Large intestine (tissue), 3 donors: Measurements from ENCODE around the gene SOWAHB. TPM values are rescaled to one million over a fixed set of nuclear protein-coding genes. Genes with fewer than 3 reads are reported as not detected.
A peak's percentile ranks its signal among the peaks of the same experiment; 100 is the strongest.

Experiments
- DNase-seq, 2 donors: peaks; one replicate each; pipeline versions ENCODE4 v3.0.0 to v3.0.0-alpha.2; 2013
- H3K27ac ChIP-seq: one replicate; pipeline ENCODE4 v1.5.1; 2013; ENCODE audit warnings: low read length
- H3K27me3 ChIP-seq: 2 replicates; pipeline ENCODE4 v1.6.1; 2013; ENCODE audit warnings: low read length; ENCODE audit not compliant: control insufficient read depth, insufficient read depth
- H3K36me3 ChIP-seq: 2 replicates; pipeline ENCODE4 v1.6.1; 2013; ENCODE audit warnings: low read length; ENCODE audit not compliant: control insufficient read depth, insufficient read depth
- H3K4me1 ChIP-seq: one replicate; pipeline ENCODE4 v1.6.1; 2013; ENCODE audit warnings: low read length; ENCODE audit not compliant: control insufficient read depth, insufficient read depth
- H3K4me3 ChIP-seq: one replicate; pipeline ENCODE4 v1.5.1; 2013; ENCODE audit warnings: low read length
- H3K9me3 ChIP-seq: one replicate; pipeline ENCODE4 v1.6.1; 2013; ENCODE audit warnings: mild to moderate bottlenecking, low read depth, low read length, moderate library complexity; ENCODE audit not compliant: control insufficient read depth
- WGBS: methylation state at CpG from one replicate; pipeline ENCODE4 v1.1.5; 2013; ENCODE audit warnings: low lambda C conversion rate; ENCODE audit not compliant: insufficient coverage; 5-methylcytosine and 5-hydroxymethylcytosine counted together
- polyA plus RNA-seq: library from polyadenylated mRNA; unstranded; fragments of 120-200 nt; gene quantifications from one replicate; pipeline ENCODE4 v1.2.1, GENCODE V29; 2013

The SOWAHB gene
- polyA plus RNA-seq, 1 donor, result 3.9 TPM

DNA sequence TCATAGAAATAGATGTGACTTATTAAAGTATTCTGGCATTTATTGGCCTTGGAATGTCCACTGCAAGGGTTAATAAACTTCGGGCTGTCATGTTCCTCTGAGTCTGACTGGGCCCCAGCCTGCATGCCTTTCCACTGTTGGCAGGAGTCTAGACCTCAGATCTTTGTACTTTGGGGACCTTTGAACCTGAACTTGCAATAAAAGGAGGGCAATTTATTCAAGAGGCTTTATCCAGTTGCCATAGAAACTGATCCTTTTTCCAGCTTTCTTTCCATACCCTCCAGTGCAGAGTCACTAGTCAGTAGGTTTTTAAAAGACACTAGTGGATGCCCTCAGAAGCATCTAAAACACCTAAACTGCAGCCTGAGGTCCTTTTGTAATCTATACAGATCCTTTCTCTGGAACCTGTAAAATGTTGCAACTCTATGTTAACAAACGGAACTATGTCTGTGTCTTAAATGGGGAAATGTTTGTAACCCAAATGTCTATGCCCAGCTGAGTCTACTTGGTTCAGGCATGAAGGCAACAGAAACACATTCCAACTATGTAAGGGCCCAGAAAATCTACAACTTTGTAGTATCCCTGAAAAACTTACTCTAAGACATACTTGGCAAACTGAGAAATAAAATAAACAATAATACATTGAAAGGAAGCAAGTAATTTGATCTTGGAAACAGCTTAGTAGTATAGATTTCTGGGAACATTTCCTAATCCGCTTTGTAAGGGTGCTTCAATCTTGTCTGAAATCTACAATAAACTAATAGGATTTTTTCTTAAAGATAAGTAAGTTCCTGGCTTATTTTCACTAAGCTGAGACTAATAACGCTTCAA lies 41.5 kb downstream of the SOWAHB start:
- Histone ChIP-seq H3K27ac (peak overlapping the region; percentile 75), H3K9me3 (no peaks in the 10 kb centered on the region), H3K36me3 (no peaks in the 10 kb centered on the region), H3K4me3 (no peak overlapping the region), H3K27me3 (no peaks in the 10 kb centered on the region), H3K4me1 (peaks cover 33% of the 10 kb centered on the region)
- WGBS, result 50% methylated on average over 1 of the region's 4 CpGs
- DNase-seq, result peak; percentile 91 to 97

DNA sequence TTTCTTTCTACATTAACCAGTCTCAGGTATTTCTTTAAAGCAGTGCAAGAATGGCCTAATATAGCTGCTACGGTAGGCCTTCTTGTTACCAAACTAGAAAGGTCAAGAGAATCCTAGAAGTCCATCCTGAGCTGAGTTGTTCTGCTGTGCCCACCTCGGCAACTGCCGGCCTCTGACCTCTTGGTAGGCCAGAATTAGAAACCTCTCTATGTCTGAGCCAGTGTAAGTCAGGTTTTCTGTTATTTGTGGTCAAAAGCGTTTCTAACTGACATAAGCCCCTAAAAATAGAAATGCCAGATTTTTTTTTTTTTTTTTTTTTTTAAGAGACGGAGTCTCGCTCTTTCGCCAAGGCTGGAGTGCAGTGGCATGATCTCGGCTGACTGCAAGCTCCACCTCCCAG lies 43.1 kb downstream of the SOWAHB start:
- no CpG with 5 or more reads among the region's 8 CpGs for WGBS
- no peak for DNase-seq
- H3K4me1 ChIP-seq, result peaks cover 33% of the 10 kb centered on the region
- H3K27me3 ChIP-seq, result no peaks in the 10 kb centered on the region
- H3K27ac ChIP-seq, result no peak overlapping the region
- no peaks in the 10 kb centered on the region for H3K36me3 ChIP-seq
- H3K9me3 ChIP-seq, result no peaks in the 10 kb centered on the region
- H3K4me3 ChIP-seq, result no peak overlapping the region

DNA sequence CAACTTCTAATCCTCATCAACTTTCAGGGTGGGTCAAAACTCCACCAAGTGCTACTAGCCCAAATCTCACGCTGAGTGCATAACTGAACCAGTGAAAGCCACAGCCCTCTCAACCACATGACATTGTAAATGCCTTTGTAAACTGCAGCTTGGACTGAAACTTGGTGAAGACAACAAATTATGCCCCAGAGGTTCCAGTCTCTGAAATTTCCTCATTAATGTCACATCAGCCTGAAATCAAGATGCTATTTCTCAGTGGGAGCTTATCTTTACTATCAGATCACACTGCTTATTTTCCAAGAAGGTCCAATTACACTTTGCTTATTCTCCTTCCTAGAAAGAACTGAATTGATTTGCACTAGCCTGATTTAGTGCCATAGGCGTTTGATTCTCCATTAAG lies 46.6 kb downstream of the SOWAHB start:
- WGBS, result no CpG with 5 or more reads among the region's 2 CpGs
- peaks cover 13% of the 10 kb centered on the region for H3K4me1 ChIP-seq

DNA sequence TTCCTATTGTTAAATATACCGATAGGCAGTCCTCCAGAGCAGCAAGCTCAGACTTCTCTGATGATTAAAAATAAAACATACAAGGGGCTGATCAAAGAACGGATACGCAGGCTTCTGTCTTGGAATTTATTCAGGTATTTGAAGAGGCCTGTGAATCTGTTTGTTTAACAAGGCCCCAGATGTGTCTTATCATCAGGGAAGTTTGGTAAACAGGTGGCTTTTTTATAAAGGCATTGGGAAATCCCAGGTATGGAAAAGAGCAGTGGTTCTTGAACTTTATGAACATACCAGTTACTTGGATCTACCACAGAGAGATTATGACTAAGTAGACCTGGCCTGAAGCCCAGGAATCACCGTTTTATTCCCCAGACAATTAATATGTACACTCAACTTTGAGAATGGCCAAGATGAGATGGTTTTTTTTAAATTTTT lies 47.9 kb downstream of the SOWAHB start:
- DNase-seq, result peak; percentile 37 to 63
- WGBS, result no CpG with 5 or more reads among the region's 4 CpGs
- Histone ChIP-seq H3K27me3 (no peaks in the 10 kb centered on the region), H3K4me3 (no peak overlapping the region), H3K9me3 (no peaks in the 10 kb centered on the region), H3K36me3 (no peaks in the 10 kb centered on the region), H3K27ac (no peak overlapping the region), H3K4me1 (peaks cover 3% of the 10 kb centered on the region)

More for the DNA sequence above, 46.6 kb downstream of the SOWAHB start:
- Histone ChIP-seq H3K4me3 (no peak overlapping the region), H3K36me3 (no peaks in the 10 kb centered on the region), H3K27ac (no peak overlapping the region), H3K9me3 (no peaks in the 10 kb centered on the region), H3K27me3 (no peaks in the 10 kb centered on the region)
- DNase-seq, result peak in 1 of 2 donors; percentile 31

Other genes with a start within 250 kb of the SOWAHB start
- gene SEPTIN11, start 51.6 kb upstream of the SOWAHB start, polyA plus RNA-seq, result 60.4 TPM
- 242 TPM for gene CCNI, start 177.8 kb upstream of the SOWAHB start, polyA plus RNA-seq